ENCODE data around the gene IFITM1.

DNA sequence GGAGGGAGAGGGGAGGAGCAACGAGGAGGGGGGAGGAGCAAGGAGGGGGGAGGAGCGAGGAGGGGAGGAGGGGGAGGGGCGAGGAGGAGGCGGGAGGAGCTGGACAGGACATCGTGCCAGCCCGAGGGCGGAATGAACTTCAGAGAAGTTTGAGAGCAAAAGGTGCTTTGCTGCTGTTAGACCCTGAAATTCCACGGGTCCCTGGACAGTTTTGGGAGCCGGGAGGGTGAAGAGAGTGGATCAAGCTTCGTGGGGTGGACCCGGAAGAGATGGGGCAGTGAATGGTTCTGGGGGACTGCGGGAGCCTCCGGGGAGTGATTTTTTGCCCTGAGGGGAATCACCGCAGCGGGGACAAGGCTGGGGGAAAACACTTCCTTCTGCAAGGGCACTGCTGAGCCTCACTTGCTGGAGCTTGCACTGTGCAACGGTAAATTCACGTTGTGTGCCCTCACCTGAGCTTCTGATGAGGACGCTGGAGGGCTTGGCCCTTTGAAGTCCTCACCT is 46.3 kb upstream of the IFITM1 start:
- TF ChIP-seq, protein P1, sequence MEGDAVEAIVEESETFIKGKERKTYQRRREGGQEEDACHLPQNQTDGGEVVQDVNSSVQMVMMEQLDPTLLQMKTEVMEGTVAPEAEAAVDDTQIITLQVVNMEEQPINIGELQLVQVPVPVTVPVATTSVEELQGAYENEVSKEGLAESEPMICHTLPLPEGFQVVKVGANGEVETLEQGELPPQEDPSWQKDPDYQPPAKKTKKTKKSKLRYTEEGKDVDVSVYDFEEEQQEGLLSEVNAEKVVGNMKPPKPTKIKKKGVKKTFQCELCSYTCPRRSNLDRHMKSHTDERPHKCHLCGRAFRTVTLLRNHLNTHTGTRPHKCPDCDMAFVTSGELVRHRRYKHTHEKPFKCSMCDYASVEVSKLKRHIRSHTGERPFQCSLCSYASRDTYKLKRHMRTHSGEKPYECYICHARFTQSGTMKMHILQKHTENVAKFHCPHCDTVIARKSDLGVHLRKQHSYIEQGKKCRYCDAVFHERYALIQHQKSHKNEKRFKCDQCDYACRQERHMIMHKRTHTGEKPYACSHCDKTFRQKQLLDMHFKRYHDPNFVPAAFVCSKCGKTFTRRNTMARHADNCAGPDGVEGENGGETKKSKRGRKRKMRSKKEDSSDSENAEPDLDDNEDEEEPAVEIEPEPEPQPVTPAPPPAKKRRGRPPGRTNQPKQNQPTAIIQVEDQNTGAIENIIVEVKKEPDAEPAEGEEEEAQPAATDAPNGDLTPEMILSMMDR (optimal IDR thresholded peaks at IDR 0.05 in 1 of 3, IDR thresholded peaks at IDR 0.05 in 1 of 3, conservative IDR thresholded peaks at IDR 0.05 in 1 of 3; ENCODE audit: extremely low read depth in 1 of 3, insufficient read depth in 2 of 3, low read length in 3 of 3): no peak
- no peak for TF ChIP-seq EZH2 (IDR thresholded peaks at IDR 0.05; ENCODE audit: low read length)

All from keratinocyte (primary cell).